ENCODE results near the gene STRAP. TPM values are rescaled to one million over a fixed set of nuclear protein-coding genes. Genes with fewer than 3 reads are reported as not detected.

The STRAP gene
- total RNA-seq, 1 experiment from 2014 or later, result 210 TPM

- no peak overlapping the region for H3K27ac ChIP-seq (ENCODE audit: insufficient read length, low read depth, low read length)
Observed at GRCh38 chr12:15854916-15855315, 27.3 kb upstream of the STRAP start.

More at GRCh38 chr12:15854916-15855315, 27.3 kb upstream of the STRAP start:
- no peaks in the 10 kb centered on the region; the same call in 1 of the 2 replicates for H3K4me1 ChIP-seq (ENCODE audit: insufficient read depth, low read length)
- Mint-ChIP-seq H3K4me3 (no peak overlapping the region), H3K27ac (no peak overlapping the region), H3K36me3 (ENCODE audit: insufficient read depth in 1 of 3, low read depth in 3 of 3) (no peaks in the 10 kb centered on the region), H3K9me3 (no peaks in the 10 kb centered on the region), H3K27me3 (ENCODE audit: low read depth) (no peaks in the 10 kb centered on the region), H3K4me1 (peaks cover 0 to 19% of the 10 kb centered on the region in 2 experiments; a peak in 3 of 4 replicates)
- H3K14ac ChIP-seq (ENCODE audit: insufficient read depth, low read length), result no peak overlapping the region
- H2BK20ac ChIP-seq (ENCODE audit: low read depth, low read length, poor library complexity, severe bottlenecking), result no peak overlapping the region
- no peak overlapping the region for H2BK120ac ChIP-seq (ENCODE audit: low read depth, low read length, poor library complexity, severe bottlenecking)
- H3K79me2 ChIP-seq (ENCODE audit: insufficient read depth, low read length), result no peaks in the 10 kb centered on the region
- no peak overlapping the region for H3K4me2 ChIP-seq (ENCODE audit: insufficient read depth, insufficient read length, low read length)
- no peak overlapping the region for H4K5ac ChIP-seq (ENCODE audit: insufficient read length, low read depth, low read length)
- H3K18ac ChIP-seq (ENCODE audit: insufficient read length, low read depth, low read length), result no peak overlapping the region
- H2BK5ac ChIP-seq (ENCODE audit: insufficient read length, low read length), result no peak overlapping the region
- no peak overlapping the region for H4K8ac ChIP-seq (replicated peaks; ENCODE audit: insufficient read length, low read depth, low read length)
- H3K23me2 ChIP-seq (ENCODE audit: insufficient read length, low read depth, low read length, poor library complexity, severe bottlenecking), result no peaks in the 10 kb centered on the region
- no peak overlapping the region for H3K9ac ChIP-seq (ENCODE audit: extremely low read depth, insufficient read length, low read length)
- no peaks in the 10 kb centered on the region for H3K27me3 ChIP-seq (ENCODE audit: insufficient read depth, low read length)
- H2BK15ac ChIP-seq (ENCODE audit: low read depth, low read length), result no peak overlapping the region
- H3K4ac ChIP-seq (ENCODE audit: low read depth, low read length), result no peak overlapping the region
- no peak overlapping the region for H4K91ac ChIP-seq (ENCODE audit: insufficient read length, low read depth, low read length)
- H2AK5ac ChIP-seq (ENCODE audit: insufficient read length, low read length), result no peak overlapping the region
- no peaks in the 10 kb centered on the region for H4K20me1 ChIP-seq (ENCODE audit: control insufficient read depth, insufficient read depth, insufficient read length)
- no peaks in the 10 kb centered on the region for H3K79me1 ChIP-seq (ENCODE audit: insufficient read depth, low read depth, low read length, poor library complexity, severe bottlenecking)
- H2BK12ac ChIP-seq (ENCODE audit: insufficient read length, low read depth, low read length), result no peak overlapping the region
- no peaks in the 10 kb centered on the region for H3K9me3 ChIP-seq (ENCODE audit: control insufficient read depth, low read depth, low read length)
- no peak overlapping the region for H3T11ph ChIP-seq (ENCODE audit: low read length)
- WGBS (ENCODE audit: extremely low coverage, insufficient read length, low lambda C conversion rate), result no CpG with 5 or more reads among the region's 1 CpG
- no peak for TF ChIP-seq CTCF (conservative IDR thresholded peaks at IDR 0.05)
- H3K56ac ChIP-seq (ENCODE audit: insufficient read length, low read depth, low read length), result no peak overlapping the region
- no peak overlapping the region for H2AFZ ChIP-seq (ENCODE audit: low read length)
- H3K23ac ChIP-seq (ENCODE audit: insufficient read length, low read depth, low read length), result no peak overlapping the region
- DNase-seq, result no peak
